Measurements from ENCODE around the gene CSNK1G1.

CSNK1G1 gene

DNA sequence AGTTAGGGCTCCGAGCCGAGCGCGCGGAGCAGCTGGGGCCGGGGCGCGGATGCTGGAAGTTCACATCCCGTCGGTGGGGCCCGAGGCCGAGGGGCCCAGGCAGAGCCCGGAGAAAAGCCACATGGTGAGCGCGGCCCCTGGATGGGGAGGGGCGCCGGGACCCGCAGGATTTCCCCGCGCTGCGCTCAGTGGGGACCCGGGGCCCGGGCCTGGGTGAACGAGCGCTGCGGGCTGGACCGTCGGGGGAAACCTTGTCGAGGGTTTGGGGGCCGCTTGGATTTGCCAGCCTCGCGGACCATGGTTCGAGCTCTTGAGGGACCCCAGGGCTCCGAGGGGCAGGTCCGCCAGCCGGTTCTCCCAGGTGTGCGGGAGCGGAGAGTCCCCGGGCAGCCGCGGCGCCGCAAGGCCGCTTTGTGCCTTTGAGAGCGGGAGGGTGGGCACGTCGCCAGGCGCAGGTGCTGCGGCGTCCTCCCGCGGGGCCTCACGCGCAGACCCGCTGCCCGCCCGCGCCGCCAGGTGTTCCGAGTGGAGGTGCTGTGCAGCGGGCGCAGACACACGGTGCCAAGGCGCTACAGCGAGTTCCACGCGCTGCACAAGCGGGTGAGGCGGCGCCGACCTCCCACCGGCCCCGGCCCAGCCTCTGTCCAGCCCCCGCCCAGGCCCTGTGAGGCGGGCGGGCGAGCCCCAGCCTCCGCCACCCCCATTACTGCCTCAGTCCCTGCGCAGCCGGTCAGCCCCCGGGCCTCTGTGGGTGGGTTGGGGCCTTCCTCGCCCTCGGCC lies 204.1 kb downstream of the CSNK1G1 start, which contains the start of gene SNX22:
Gene SNX22, plus strand, starts transcription at position 5 of the 780 bp plus-strand sequence. Its CDS starts 45 bp downstream, at position 50.
- TF ChIP-seq GATA2 (IDR thresholded peaks at IDR 0.05; ENCODE audit: low read depth, low read length) (no peak), GATA3 (IDR thresholded peaks at IDR 0.05; ENCODE audit: low read depth, low read length) (no peak)

DNA sequence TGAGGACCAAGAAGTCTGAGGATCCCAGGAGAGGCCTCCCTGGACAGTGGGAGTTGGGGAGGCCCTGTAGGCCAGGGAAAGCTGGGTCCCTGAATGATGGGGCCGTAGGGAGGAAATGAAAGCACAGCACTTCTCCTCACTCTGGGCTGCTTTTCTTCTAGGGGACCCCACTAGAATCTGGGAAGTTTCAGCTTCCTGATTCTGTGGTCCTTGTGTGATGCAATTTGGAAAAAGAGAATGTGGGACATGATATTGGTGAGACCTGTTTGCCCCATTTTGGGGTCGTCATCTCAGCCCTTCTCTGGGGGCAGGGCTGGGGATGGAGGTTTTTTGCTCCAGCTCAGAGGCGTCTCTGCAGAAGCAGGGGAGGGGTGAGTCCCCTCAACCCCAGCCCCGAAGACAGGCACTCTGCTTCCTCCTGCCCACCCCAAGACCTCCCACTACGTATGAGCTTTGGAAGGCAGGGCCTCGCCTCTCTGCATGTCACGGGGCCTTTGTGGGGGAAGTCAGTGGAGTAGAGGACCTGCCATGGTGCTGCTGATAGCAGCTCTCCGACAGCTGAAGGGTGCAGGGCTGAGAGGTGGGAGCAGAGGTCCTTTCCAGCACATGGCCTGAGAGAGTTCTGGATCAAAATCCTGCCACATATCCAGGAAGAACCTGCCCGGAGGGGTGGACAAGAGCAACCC lies 205.9 kb downstream of the CSNK1G1 start:
- TF ChIP-seq GATA3 (IDR thresholded peaks at IDR 0.05; ENCODE audit: low read depth, low read length) (no peak), GATA2 (IDR thresholded peaks at IDR 0.05; ENCODE audit: low read depth, low read length) (no peak)

DNA sequence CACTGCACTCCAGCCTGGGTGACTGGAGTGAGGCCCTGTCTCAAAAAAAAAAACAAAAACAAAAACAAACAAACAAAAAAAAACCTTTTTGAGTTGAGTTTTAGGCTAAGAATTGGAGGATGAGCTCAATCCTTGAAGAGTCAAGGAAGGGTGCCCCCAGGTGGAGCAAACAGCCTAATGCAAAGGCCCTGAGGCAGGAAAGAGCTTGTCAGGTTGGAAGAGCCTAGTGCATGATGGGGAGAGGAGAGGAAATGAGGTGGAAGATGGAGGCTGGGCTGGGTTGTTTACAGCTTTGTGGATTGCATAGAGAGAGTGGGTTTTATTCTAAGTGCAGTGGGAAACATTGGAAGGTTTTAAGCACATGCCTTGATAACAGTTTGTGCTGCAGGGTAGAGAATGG lies 206.5 kb downstream of the CSNK1G1 start:
- TF ChIP-seq GATA3 (IDR thresholded peaks at IDR 0.05; ENCODE audit: low read depth, low read length) (no peak), GATA2 (IDR thresholded peaks at IDR 0.05; ENCODE audit: low read depth, low read length) (no peak)

DNA sequence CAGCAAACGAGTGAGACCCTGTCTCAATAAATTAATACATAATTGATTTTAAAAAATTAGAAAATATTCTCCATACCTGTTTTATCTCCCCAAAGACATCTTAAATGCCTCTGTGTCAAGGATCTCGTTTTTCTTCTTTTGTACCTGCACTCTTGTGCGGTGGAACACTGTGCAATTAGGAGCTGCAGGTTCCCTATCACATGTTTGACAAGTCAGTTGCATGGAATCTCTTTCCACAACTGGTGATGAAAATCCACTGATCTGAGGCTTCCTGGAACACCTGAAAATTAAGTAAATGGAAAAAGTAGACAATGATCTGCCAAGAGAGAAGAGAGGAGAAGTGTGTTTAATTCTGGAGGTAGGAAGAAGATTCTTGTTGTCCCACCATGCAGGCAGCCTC lies 207.4 kb downstream of the CSNK1G1 start:
- TF ChIP-seq GATA2 (IDR thresholded peaks at IDR 0.05; ENCODE audit: low read depth, low read length) (no peak), GATA3 (IDR thresholded peaks at IDR 0.05; ENCODE audit: low read depth, low read length) (no peak)

DNA sequence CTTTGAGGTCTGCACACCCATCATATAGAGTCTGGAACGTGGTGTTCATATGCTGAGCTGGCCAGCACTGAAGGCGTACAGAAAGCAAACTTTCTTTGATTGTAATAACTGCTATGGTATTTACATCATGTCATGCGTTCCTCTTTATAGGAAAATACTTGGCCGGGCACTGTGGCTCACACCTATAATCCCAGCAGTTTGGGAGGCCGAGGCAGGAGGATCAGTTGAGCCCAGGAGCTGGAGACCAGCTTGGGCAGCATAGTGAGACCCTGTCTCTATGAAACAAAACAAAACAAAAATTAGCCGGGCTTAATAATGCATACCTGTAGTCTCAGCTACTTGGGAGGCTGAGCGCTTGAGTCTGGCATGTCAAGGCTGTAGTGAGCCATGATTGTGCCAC lies 207.8 kb downstream of the CSNK1G1 start:
- no peak for TF ChIP-seq GATA3 (IDR thresholded peaks at IDR 0.05; ENCODE audit: low read depth, low read length)
- TF ChIP-seq GATA2 (IDR thresholded peaks at IDR 0.05; ENCODE audit: low read depth, low read length), result no peak

DNA sequence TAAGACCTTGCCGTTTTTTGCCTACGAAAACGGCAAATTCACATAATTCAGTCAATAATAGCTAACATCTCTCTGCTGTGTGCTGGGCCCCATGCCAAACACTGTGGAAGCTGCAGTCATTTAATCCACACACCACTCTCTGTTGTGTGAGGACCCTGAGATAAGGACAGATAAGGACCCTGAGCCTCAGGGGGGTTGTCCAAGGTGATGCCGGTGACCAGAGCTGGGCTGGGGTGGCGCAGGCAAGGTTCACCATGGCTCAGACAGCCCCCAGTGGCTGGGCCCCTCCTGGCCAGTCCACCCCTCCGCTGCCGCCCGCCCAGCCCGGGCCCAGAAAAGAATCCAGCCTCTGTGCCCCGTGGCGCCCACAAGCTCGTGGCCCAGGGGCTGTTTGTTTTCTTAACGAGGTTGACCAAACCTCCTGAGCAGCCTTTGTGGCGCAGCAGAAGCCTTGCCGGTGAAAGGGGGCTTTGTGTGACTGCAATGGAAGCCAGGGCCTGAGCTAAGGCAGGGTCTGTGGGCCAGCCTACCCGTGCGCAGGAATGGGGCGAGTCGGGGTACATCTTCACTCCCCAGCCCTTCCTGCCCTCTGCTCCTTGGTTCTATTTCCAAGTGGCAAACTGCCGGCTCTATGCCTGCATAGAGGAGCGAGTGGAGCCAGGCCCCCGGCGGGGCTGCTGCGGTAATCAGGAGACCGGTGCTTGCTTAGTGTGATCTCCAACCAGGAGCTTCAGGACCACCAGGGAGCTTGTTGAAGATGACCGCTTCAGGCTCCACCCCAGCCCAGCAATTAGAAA lies 208.9 kb downstream of the CSNK1G1 start:
- TF ChIP-seq GATA3 (IDR thresholded peaks at IDR 0.05; ENCODE audit: low read depth, low read length) (no peak), GATA2 (IDR thresholded peaks at IDR 0.05; ENCODE audit: low read depth, low read length) (peak; percentile 98)

DNA sequence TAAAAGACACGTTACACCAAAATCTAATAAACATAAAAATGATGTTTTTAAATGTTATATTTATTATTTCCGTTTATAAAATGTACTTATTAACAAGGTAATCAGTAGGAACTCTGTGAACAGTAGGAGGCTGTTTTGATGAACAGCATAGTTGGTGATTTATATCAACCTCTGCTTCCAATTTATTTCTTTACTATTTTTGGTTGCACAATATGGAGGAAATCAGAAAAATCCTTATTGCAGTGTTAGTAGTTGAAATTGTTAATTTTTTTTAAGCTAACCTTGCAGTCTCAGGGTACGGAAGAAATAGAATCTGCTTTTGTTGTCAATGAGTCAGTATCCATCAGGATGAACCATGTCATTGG lies 209.5 kb downstream of the CSNK1G1 start:
- no peak for TF ChIP-seq GATA2 (IDR thresholded peaks at IDR 0.05; ENCODE audit: low read depth, low read length)

DNA sequence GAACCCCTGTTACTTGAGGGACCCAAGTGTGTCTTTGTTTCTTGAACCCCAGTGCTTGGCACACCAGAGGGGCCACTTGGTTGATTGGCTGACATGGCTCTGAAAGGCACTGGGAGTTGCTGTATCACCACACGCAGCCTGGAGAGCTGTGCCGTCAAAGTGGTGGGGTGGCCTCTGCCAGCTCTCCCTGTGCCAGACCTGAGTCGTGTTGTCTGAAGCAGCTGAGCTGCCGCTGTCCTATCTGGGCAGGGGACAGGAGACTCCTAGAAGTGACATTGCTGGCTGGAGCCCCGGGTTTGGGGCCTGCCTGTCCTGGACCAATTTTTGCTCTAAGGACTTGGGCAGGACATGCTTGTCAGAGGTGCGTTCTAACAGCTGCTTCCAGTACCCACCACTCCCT lies 209.9 kb downstream of the CSNK1G1 start:
- TF ChIP-seq GATA2 (IDR thresholded peaks at IDR 0.05; ENCODE audit: low read depth, low read length) (no peak), GATA3 (IDR thresholded peaks at IDR 0.05; ENCODE audit: low read depth, low read length) (no peak)

DNA sequence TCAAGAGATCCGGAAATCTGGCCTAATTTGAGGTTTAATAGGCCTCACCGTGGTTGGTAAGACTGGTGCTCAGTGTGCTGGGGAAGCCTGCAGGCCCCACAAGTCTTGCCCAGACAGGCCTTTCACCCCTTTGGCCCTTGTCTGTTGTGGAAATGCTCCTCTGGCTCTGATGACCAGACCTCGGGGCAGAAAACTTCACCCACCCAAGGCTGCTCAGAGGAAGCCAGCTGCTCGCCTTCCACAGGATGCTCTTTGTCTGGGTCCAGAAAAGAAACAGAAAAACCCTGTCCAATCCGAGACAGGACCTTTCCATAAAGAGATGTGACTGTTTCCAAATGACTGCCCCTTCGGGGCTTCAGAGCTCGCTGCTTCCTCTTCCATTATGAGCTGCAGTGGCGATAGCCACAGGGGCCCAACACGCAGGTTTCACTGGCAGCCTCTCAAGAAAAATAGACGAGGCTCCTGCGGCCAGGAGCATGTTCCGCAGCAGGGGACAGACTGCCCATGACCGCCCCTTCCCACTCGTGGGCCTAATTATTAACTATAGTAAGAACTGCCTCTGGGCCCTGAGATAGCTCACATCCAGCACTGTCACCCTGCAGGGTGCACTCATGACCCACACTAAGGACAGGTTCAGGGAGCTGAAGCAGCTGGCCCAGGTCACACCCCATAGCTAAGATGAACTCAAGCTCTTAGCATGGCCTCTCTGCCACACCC lies 211.2 kb downstream of the CSNK1G1 start:
- TF ChIP-seq GATA2 (IDR thresholded peaks at IDR 0.05; ENCODE audit: low read depth, low read length), result no peak

DNA sequence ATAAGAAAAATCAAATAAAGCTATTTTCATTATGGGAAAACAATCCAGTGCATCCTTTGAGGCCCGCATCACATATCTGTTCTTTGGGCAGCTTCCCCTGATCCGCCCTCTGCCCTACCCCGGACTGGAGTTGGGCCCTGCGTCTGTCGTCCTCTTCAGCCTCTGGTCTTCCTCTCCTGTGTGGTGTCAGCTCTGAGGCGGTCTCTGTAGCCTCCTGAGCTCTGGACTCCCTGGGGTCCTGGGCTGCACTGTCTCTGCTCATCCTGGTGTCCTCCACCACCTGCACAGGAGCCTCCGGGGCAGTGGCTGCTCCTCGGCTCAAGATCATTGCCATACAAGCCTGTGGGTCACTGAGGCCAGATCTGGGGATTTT lies 211.8 kb downstream of the CSNK1G1 start:
- no peak for TF ChIP-seq GATA2 (IDR thresholded peaks at IDR 0.05; ENCODE audit: low read depth, low read length)
- no peak for TF ChIP-seq GATA3 (IDR thresholded peaks at IDR 0.05; ENCODE audit: low read depth, low read length)

DNA sequence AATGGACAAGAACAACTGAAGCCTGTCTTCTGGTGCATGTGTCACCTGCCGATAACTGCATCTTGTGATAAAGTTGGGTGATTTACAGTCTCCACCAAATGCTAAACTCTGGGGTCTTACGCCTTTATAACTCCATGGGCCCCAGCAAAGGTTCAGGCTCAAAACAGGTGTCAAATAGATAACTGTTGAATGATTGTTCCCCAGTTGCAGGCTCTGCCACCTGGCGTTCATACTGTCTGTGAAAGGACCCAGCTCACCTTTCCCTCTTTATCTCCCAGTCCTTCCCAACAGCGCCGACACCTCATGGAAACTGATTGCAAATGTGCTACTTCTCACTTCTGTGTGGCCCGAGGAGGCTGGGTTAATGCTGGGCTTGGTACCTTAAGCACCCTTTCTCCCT lies 212.7 kb downstream of the CSNK1G1 start:
- TF ChIP-seq GATA2 (IDR thresholded peaks at IDR 0.05; ENCODE audit: low read depth, low read length) (no peak), GATA3 (IDR thresholded peaks at IDR 0.05; ENCODE audit: low read depth, low read length) (no peak)

DNA sequence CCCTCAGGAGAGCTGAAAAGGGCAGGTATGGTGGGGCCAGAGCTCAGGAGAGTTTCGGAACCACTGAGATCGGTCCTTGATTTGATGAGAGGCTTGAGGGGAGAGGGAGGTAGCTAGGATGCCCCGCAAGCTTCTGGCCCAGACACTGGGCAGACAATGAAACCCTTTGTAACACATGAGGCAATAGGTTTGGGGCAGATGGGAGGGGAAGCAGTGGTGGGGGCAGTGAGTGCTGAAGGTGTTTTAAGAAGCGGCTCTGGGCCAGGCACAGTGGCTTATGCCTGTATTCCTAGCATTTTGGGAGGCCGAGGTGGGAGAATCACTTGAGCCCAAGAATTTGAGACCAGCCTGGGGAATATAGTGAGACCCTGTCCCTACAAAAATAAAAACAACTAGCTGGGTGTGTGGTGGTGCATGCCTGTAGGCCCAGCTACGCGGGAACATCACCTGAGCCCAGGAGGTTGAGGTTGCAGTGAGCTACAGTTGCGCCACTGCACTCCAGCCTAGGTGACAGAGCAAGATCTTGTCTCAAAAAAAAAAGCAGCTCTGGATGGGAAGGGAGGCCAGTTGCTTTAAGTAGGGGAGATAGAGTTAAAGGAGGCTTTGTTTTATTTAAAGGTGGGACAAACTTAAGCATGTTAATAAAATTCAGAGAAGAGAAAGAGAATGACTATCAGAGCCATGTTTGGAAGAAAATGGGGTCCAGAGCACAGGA lies 214.0 kb downstream of the CSNK1G1 start:
- TF ChIP-seq GATA2 (IDR thresholded peaks at IDR 0.05; ENCODE audit: low read depth, low read length), result no peak
- TF ChIP-seq GATA3 (IDR thresholded peaks at IDR 0.05; ENCODE audit: low read depth, low read length), result no peak

DNA sequence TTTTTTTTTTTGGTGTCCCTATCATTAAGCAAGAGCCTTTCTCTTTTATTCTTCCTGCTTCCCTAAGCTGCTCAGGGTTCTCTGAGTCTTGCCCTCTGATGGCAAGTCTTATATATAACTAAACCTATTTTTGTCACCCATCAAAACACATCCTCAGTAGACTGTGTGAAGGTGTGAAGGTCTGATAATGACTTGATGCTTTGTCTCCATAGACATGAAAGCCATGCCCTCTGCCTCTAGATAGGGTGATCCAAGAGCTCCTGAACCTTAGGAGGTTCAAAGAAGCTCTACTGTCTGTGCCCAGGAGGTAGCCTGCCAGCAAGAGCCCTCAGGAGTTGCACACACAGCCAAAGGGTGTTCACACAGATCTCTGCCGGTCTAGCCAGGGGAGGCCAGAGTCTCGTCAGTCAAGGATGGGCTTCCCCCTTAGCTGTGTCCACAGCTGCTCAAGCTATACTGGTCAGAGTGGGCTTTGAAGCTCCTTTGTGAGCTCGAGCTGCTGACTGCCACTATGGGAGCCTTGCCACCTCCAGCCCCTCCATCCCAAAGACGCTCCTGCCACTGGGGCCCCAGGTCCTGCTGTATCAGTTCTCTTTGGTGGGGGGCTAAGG lies 217.5 kb downstream of the CSNK1G1 start:
- TF ChIP-seq GATA2 (IDR thresholded peaks at IDR 0.05; ENCODE audit: low read depth, low read length) (no peak), GATA3 (IDR thresholded peaks at IDR 0.05; ENCODE audit: low read depth, low read length) (no peak)

Measured in SH-SY5Y (cell line).